ENCODE results near the gene SLC49A4.

SLC49A4 gene

DNA sequence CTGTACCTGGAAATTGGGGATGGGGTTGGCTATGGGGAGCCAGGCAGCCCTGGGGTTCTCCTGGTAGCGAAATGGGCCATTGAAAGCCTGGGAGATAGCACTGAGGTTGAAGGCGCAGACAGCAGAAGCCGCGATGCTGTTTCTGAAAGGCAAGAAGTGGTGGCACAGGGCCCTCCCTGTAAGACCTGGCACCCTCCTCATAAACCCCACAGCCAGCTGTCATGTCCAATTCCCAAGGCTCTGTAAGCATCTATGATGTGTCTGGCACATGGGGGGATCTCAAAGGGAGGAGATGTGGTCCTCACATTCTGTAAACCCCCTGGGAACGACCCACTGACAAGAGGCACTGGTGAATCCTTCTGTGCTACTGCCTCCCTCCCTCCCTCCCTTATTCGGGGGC lies 128.7 kb downstream of the SLC49A4 start:
- no peak for TF ChIP-seq SIN3A (IDR thresholded peaks at IDR 0.05; ENCODE audit: borderline replicate concordance, insufficient read depth, low read length)
- TF ChIP-seq POLR2AphosphoS5 (IDR thresholded peaks at IDR 0.05; ENCODE audit: low read depth, low read length): no peak
- no peak for TF ChIP-seq FOXP2 (optimal IDR thresholded peaks at IDR 0.05; ENCODE audit: borderline replicate concordance, extremely low read depth, extremely low read length, insufficient read depth)
- TF ChIP-seq TAF1 (IDR thresholded peaks at IDR 0.05; ENCODE audit: borderline replicate concordance, insufficient read depth, low read length): no peak
- TF ChIP-seq, protein P1, sequence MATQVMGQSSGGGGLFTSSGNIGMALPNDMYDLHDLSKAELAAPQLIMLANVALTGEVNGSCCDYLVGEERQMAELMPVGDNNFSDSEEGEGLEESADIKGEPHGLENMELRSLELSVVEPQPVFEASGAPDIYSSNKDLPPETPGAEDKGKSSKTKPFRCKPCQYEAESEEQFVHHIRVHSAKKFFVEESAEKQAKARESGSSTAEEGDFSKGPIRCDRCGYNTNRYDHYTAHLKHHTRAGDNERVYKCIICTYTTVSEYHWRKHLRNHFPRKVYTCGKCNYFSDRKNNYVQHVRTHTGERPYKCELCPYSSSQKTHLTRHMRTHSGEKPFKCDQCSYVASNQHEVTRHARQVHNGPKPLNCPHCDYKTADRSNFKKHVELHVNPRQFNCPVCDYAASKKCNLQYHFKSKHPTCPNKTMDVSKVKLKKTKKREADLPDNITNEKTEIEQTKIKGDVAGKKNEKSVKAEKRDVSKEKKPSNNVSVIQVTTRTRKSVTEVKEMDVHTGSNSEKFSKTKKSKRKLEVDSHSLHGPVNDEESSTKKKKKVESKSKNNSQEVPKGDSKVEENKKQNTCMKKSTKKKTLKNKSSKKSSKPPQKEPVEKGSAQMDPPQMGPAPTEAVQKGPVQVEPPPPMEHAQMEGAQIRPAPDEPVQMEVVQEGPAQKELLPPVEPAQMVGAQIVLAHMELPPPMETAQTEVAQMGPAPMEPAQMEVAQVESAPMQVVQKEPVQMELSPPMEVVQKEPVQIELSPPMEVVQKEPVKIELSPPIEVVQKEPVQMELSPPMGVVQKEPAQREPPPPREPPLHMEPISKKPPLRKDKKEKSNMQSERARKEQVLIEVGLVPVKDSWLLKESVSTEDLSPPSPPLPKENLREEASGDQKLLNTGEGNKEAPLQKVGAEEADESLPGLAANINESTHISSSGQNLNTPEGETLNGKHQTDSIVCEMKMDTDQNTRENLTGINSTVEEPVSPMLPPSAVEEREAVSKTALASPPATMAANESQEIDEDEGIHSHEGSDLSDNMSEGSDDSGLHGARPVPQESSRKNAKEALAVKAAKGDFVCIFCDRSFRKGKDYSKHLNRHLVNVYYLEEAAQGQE (IDR thresholded peaks at IDR 0.05; ENCODE audit: insufficient read depth in 1 of 2, low read depth in 2 of 2, low read length in 2 of 2): no peak

DNA sequence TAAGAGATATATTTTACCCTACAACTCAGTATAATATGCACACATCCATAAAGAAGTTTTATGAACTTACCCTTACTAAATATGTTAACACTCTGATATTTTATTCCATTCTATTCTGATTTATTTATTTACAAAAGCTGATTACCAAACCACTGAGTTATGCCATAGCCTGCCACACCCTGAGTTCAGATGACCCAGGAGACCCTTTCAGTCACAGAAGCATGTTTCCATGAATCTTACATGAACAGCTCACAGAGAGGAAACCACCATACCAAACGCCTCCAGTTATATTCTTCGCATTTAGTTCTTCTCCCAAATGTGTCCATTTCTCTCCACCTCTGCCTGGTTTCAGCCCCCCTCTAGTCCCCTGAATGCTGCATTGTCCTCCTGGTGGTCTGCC lies 129.2 kb downstream of the SLC49A4 start:
- TF ChIP-seq FOXP2 (optimal IDR thresholded peaks at IDR 0.05; ENCODE audit: borderline replicate concordance, extremely low read depth, extremely low read length, insufficient read depth): no peak
- no peak for TF ChIP-seq TAF1 (IDR thresholded peaks at IDR 0.05; ENCODE audit: borderline replicate concordance, insufficient read depth, low read length)
- no peak for TF ChIP-seq SIN3A (IDR thresholded peaks at IDR 0.05; ENCODE audit: borderline replicate concordance, insufficient read depth, low read length)

DNA sequence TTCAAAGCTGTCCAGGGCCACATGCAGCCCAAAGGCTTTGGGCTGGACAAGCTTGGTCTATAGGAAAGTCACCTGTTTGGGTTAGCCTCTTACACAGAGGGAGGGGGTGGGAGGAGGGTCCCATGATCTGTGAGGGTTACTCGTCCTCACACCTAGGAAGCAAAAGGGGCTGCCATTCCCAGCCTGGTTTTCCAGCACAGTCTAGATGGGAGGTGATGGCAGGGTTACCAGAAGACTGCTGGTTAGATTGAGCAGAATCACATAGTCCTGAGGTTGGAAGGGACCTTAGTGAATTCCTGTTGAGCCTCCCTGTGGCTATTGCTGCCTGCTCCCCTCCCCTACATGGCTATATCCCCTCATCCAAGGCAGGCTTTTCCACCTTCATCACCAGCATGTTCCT lies 130.9 kb downstream of the SLC49A4 start:
- no peak for TF ChIP-seq TAF1 (IDR thresholded peaks at IDR 0.05; ENCODE audit: borderline replicate concordance, insufficient read depth, low read length)
- no peak for TF ChIP-seq FOXP2 (optimal IDR thresholded peaks at IDR 0.05; ENCODE audit: borderline replicate concordance, extremely low read depth, extremely low read length, insufficient read depth)
- TF ChIP-seq SIN3A (IDR thresholded peaks at IDR 0.05; ENCODE audit: borderline replicate concordance, insufficient read depth, low read length): no peak
- no peak for TF ChIP-seq POLR2AphosphoS5 (IDR thresholded peaks at IDR 0.05; ENCODE audit: low read depth, low read length)
- TF ChIP-seq, protein P1 (IDR thresholded peaks at IDR 0.05; ENCODE audit: insufficient read depth in 1 of 2, low read depth in 2 of 2, low read length in 2 of 2): no peak

DNA sequence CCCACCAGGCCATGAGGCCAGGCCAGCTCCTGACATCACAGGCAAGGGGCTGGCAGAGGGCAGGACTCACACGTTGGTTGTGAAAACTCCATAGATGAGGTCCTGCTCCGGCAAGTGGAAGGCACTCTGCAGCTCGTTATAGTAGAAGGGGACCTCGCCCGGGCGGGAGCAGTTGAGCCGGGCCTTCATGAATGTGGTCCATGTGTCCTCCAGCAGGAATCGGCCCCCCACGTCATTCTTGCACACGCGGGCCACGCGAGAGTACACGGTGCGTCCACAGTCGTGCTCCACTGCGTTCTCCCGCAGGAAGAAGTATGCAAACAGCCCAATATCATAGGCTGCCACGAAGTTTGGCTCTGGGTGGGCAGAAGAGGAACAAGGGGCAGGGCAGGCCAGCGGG lies 131.5 kb downstream of the SLC49A4 start:
- TF ChIP-seq POLR2AphosphoS5 (IDR thresholded peaks at IDR 0.05; ENCODE audit: low read depth, low read length) (no peak), FOXP2 (optimal IDR thresholded peaks at IDR 0.05; ENCODE audit: borderline replicate concordance, extremely low read depth, extremely low read length, insufficient read depth) (no peak), TAF1 (IDR thresholded peaks at IDR 0.05; ENCODE audit: borderline replicate concordance, insufficient read depth, low read length) (no peak)
- TF ChIP-seq, protein P1 (IDR thresholded peaks at IDR 0.05; ENCODE audit: insufficient read depth in 1 of 2, low read depth in 2 of 2, low read length in 2 of 2): no peak

DNA sequence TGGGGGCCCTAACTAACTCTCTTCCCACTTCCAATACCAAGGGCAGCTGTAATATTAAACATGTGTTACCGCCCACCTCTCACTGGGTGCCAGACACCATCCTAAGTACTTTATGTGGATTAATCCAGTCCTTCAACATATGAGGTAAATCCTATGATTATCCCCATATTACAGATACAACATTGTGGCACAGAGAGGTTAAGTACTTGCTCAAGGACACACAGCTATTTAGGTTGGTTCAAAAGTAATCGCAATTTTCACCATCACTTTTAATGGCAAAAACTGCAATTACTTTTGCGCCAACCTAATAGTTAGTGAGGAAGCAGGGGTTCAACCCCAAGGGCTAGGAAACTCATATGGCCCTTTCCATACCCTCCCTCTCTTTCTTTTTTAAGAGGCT lies 131.9 kb downstream of the SLC49A4 start:
- TF ChIP-seq, protein P1 (IDR thresholded peaks at IDR 0.05; ENCODE audit: insufficient read depth in 1 of 2, low read depth in 2 of 2, low read length in 2 of 2): no peak
- no peak for TF ChIP-seq POLR2AphosphoS5 (IDR thresholded peaks at IDR 0.05; ENCODE audit: low read depth, low read length)
- TF ChIP-seq FOXP2 (optimal IDR thresholded peaks at IDR 0.05; ENCODE audit: borderline replicate concordance, extremely low read depth, extremely low read length, insufficient read depth): no peak
- no peak for TF ChIP-seq SIN3A (IDR thresholded peaks at IDR 0.05; ENCODE audit: borderline replicate concordance, insufficient read depth, low read length)
- TF ChIP-seq TAF1 (IDR thresholded peaks at IDR 0.05; ENCODE audit: borderline replicate concordance, insufficient read depth, low read length): no peak
